ENCODE data around the gene FZD4. TPM values are rescaled to one million over a fixed set of nuclear protein-coding genes. Genes with fewer than 3 reads are reported as not detected.

Gene FZD4
- total RNA-seq, 1 donor from 2014 or later, result 4.7 TPM

- no peaks in the 10 kb centered on the region for H4K20me1 ChIP-seq (ENCODE audit: insufficient read depth, low read length)
These were observed 56.5 kb downstream of the FZD4 start for GRCh38 chr11:86898689-86899088.

GRCh38 chr11:86896441-86896841 lies 58.8 kb downstream of the FZD4 start:
- Histone ChIP-seq H3K4me2 (ENCODE audit: low read length) (peak overlapping the region; percentile 14), H3K79me2 (ENCODE audit: insufficient read depth, low read length) (no peaks in the 10 kb centered on the region), H3K27ac (ENCODE audit: low read depth, low read length) (no peak overlapping the region), H3K9ac (ENCODE audit: low read length) (no peak overlapping the region), H3K4me3 (ENCODE audit: insufficient read depth, low read depth, low read length) (no peak overlapping the region), H2AFZ (ENCODE audit: low read depth, low read length) (no peak overlapping the region), H3K36me3 (ENCODE audit: insufficient read depth, low read length) (no peaks in the 10 kb centered on the region), H3K27me3 (ENCODE audit: insufficient read depth, low read length) (no peaks in the 10 kb centered on the region), H3K4me1 (ENCODE audit: insufficient read depth, low read length) (no peaks in the 10 kb centered on the region), H4K20me1 (ENCODE audit: insufficient read depth, low read length) (no peaks in the 10 kb centered on the region), H3K9me3 (ENCODE audit: insufficient read depth, low read depth, low read length) (no peaks in the 10 kb centered on the region)
- H3K9me3 Mint-ChIP-seq (ENCODE audit: unreplicated experiment), result no peaks in the 10 kb centered on the region
- H3K4me1 Mint-ChIP-seq (ENCODE audit: low read depth, unreplicated experiment), result no peaks in the 10 kb centered on the region
- TF ChIP-seq, protein P1, sequence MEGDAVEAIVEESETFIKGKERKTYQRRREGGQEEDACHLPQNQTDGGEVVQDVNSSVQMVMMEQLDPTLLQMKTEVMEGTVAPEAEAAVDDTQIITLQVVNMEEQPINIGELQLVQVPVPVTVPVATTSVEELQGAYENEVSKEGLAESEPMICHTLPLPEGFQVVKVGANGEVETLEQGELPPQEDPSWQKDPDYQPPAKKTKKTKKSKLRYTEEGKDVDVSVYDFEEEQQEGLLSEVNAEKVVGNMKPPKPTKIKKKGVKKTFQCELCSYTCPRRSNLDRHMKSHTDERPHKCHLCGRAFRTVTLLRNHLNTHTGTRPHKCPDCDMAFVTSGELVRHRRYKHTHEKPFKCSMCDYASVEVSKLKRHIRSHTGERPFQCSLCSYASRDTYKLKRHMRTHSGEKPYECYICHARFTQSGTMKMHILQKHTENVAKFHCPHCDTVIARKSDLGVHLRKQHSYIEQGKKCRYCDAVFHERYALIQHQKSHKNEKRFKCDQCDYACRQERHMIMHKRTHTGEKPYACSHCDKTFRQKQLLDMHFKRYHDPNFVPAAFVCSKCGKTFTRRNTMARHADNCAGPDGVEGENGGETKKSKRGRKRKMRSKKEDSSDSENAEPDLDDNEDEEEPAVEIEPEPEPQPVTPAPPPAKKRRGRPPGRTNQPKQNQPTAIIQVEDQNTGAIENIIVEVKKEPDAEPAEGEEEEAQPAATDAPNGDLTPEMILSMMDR (IDR thresholded peaks at IDR 0.05; ENCODE audit: insufficient read depth, low read depth, low read length), result no peak
- TF ChIP-seq EZH2 (IDR thresholded peaks at IDR 0.05; ENCODE audit: insufficient read depth, low read length), result no peak
- H3K36me3 Mint-ChIP-seq (ENCODE audit: low read depth, unreplicated experiment), result peaks cover 4% of the 10 kb centered on the region
- no peak overlapping the region for H3K27ac Mint-ChIP-seq (ENCODE audit: unreplicated experiment)
- H3K4me3 Mint-ChIP-seq (ENCODE audit: unreplicated experiment), result no peak overlapping the region
- FAIRE-seq, result peak; percentile 60
- no peaks in the 10 kb centered on the region for H3K27me3 Mint-ChIP-seq (ENCODE audit: low read depth, unreplicated experiment)
- DNase-seq (ENCODE audit: low read depth), result peak; percentile 70

More at GRCh38 chr11:86898689-86899088, 56.5 kb downstream of the FZD4 start:
- H3K27ac ChIP-seq (ENCODE audit: low read depth, low read length), result no peak overlapping the region
- no peaks in the 10 kb centered on the region for H3K36me3 ChIP-seq (ENCODE audit: insufficient read depth, low read length)
- no peaks in the 10 kb centered on the region for H3K79me2 ChIP-seq (ENCODE audit: insufficient read depth, low read length)
- H3K9me3 ChIP-seq (ENCODE audit: insufficient read depth, low read depth, low read length), result no peaks in the 10 kb centered on the region
- Mint-ChIP-seq H3K4me3 (ENCODE audit: unreplicated experiment) (no peak overlapping the region), H3K9me3 (ENCODE audit: unreplicated experiment) (no peaks in the 10 kb centered on the region), H3K27ac (ENCODE audit: unreplicated experiment) (no peak overlapping the region), H3K4me1 (ENCODE audit: low read depth, unreplicated experiment) (no peaks in the 10 kb centered on the region), H3K36me3 (ENCODE audit: low read depth, unreplicated experiment) (peaks cover 2% of the 10 kb centered on the region), H3K27me3 (ENCODE audit: low read depth, unreplicated experiment) (no peaks in the 10 kb centered on the region)
- H3K27me3 ChIP-seq (ENCODE audit: insufficient read depth, low read length), result no peaks in the 10 kb centered on the region
- FAIRE-seq (no peak), DNase-seq (ENCODE audit: low read depth) (no peak)
- no peak overlapping the region for H3K9ac ChIP-seq (ENCODE audit: low read length)
- no peak overlapping the region for H3K4me3 ChIP-seq (ENCODE audit: insufficient read depth, low read depth, low read length)
- no peak for TF ChIP-seq EZH2 (IDR thresholded peaks at IDR 0.05; ENCODE audit: insufficient read depth, low read length)
- TF ChIP-seq, protein P1 (IDR thresholded peaks at IDR 0.05; ENCODE audit: insufficient read depth, low read depth, low read length), result no peak
- H2AFZ ChIP-seq (ENCODE audit: low read depth, low read length), result no peak overlapping the region
- no peak overlapping the region for H3K4me2 ChIP-seq (ENCODE audit: low read length)
- H3K4me1 ChIP-seq (ENCODE audit: insufficient read depth, low read length), result no peaks in the 10 kb centered on the region

Other genes starting within 250 kb of the FZD4 start
- 680 and 717 TPM in 2 replicates for gene PRSS23, start 154.9 kb downstream of the FZD4 start, total RNA-seq
- 20.6 and 30.2 TPM in 2 replicates for gene TMEM135, start 82.5 kb upstream of the FZD4 start, total RNA-seq